GM21576 (cell line): ENCODE measurements around the gene MACROD1.

Experiments used
- ATAC-seq: cut with Tn5 transposase; IDR thresholded peaks from one replicate; pipeline ENCODE4 v1.9.1; 2021; ENCODE audit warnings: mild to moderate bottlenecking, moderate library complexity; ENCODE audit not compliant: unreplicated experiment

MACROD1 gene

DNA sequence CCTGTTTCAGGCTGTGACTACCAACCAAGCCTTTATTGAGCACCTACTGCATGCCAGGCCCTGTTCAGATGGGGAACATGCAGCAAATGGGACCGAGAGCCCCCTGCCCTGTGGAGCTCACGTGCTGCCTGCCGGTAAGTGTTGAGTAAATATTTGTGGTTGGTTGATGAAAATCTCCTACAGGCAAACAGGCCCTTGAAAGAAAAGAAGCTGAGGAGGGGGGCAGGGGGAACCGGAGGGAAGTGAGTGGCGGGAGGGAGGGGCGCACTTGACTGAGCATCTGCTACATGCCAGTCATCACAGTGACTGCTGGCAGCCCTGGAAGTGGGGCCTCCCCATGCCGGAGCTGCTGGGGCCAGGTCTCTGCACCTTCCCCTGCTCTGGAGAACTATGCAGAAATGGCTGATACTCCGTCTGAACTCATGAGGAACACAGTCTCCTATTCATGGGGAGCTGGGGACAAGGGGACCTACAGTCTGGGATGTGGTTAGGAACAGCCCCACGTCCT, 34.2 kb downstream of the MACROD1 start:
- no peak for ATAC-seq

DNA sequence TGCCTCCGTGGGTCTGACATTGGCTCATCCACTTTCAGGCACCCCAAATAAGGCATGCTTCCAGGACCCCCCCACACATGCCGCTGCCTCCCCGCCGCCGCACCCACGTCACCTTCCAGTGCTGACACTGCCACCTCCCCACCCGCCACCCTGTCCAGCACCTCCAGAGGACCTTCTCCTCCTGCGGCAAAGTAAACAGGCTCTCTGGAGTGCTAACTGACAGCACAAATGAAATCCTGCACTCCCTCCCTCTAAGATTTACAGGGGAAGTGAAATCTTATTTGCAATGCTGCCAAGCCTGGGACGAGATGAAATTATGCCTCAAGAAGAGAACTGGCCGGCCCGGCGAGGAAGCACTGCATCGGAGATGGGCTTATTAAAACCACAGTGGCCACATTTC, 35.3 kb downstream of the MACROD1 start:
- no peak for ATAC-seq

DNA sequence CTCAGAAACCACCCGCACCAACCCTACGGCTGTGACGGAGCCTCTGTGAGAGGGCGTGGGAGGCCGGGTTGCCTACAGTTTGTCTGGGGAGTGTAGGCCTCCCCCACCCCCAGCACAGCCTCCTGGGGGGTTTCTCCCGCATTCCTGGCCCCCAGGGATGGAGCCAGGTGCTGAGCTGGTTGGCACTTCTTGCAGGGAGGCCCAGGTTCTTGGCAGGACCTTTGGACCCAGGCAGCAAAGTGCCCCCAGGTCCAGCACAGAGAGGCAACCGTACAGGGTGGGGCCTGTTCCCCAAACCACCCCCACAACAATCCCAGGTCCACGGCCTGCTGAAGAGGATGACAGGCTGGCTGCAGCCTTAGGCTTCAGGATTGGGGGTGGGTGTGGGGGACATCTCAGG, 36.5 kb downstream of the MACROD1 start:
- no peak for ATAC-seq

DNA sequence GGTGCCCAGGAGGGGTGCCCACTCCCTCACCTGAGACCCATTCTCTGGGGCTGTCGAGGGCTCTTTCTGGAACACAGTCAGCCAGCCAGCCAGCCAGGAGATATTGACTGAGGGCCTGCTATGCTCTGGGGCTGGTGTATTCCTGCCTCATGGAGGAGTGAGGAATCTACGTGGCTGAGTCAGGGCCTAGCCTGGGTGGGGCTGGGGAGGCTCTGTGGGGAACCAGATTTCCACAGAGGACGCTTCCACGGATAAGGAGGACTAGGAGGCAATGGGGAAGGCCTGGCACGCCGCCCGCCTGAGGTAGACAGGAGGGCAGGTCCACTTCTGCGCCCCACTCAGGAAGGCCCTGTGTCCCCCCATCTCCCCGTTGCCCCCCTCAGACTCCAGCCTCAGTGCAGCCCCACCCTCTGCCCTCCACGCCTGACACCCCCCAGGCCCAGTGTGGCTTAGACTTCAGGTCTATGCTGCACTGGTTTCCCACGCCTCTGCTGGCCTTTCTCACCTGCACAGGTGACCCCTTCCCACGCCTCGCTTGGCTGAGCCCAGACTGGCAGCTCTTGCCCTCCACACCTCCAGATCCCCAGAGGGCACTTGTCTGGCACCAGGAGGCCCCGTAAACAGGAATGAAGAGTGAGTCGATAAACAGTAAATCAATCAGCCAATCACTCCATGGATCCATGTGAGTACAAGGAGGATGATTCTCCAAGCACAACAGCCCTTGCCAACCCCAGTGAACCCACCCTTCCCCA, 37.5 kb downstream of the MACROD1 start:
- no peak for ATAC-seq

DNA sequence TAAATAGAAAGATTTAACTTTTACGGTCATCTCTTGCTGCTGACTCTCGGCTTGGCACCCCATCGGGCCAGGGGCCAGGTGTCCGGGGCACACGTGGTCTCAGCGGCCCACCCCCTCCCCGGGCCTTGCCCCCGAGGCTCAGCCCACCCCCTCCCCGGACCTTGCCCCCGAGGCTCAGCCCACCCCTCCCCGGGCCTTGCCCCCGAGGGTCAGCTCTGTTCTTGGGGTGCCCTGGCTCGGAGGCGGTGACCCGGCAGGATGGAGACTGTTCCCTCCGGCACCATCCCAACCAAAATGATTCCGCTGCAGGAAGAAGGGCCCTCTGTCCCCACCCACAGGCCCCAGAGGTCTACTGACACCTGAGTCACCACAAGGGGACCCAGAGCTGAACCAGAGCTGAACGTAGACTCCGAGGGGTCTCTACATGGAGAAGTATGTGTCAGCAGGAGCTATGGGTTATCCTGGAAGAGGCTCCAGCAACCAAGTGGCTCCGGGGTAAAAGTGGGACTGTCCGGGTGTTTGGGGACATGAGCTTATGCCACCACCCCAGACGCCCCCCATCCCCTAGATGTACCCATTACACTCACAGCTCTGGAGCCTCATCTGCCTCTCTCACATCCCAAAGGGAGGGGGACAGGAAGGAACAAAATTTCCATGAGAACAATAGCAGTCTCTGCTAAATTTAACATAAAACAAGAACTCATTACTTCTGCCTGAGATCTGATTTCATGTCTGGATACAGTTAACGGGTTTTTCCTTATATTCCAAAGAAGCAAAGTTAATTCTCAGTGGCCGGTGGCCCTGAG, 38.4 kb downstream of the MACROD1 start:
- ATAC-seq: no peak

DNA sequence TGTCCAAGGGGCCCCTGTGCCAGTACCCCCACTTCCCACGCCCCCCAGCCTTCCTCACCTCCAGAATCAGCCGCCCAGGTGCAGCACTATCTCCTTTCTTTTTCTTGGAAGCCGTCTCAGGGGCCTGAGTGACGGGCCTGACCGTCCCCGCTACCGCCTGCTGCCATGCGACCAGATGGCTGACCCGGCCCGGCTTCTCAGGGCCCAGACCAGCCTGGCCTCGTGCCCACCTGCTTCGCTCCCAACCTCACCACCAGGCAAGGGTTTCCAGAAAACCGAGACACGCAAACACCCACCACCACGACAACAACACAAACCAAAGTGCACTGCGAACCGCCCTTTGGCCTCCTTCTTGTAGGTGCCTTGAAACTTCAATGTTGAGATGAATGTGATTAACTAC, 39.1 kb downstream of the MACROD1 start:
- ATAC-seq: no peak

DNA sequence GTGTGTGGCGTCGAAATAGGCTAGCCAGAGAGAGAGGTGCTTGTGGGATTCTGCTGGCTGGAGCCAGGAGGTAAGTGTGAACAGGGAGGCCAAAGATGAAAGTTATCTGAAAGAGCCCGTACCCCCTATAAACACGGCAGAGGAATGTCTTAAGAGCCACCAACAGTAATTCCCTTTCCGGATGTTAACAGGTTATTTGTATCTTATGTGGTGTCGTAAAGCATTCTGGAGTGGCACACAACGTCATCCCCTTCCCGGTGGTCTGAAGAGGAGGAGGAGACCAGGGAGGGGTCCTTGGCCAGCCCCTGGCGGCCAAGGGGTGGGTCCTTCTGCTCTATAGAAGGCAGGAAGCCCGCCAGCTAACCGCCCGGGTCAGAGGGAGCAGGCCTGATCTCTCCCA, 39.5 kb downstream of the MACROD1 start:
- no peak for ATAC-seq

DNA sequence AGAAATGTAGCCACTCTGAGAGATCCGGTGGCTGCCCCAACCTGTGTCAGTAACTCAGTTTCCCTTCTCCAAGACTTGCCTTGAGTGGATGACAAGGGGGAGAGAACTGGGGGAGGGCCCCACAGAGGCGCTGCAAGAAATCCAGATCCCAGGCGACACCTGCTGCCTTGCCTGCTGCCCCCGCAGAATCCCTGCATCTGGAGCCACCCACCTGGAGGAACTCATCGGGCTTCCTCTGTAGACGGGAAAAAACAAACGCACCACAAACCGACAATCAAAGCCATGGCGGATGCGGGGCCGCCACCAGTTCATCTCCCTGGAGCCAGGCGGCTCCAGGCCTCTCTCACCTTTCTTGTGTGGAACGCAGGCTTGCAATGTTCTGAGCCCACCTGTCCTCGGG, 40.2 kb downstream of the MACROD1 start:
- ATAC-seq: no peak

DNA sequence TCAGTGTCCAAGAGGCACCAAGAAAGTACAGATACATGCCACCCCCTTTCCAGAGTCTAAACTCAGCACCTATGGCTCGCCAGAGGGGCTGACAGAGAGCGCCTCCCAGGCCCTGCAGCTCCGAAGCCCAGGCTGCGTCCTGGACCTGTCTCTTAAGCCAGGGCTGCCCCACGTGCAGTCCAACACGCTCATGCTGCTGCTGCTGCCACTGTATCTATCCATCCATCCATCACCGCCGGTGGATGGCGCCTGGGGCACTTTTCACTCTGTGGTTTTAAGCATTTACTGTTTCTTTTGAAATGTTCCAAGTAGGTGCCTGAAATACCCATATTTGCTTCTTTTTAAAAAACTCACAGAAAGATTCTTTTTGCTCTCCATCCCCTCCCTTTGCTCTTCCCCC, 41.8 kb downstream of the MACROD1 start:
- ATAC-seq: no peak

DNA sequence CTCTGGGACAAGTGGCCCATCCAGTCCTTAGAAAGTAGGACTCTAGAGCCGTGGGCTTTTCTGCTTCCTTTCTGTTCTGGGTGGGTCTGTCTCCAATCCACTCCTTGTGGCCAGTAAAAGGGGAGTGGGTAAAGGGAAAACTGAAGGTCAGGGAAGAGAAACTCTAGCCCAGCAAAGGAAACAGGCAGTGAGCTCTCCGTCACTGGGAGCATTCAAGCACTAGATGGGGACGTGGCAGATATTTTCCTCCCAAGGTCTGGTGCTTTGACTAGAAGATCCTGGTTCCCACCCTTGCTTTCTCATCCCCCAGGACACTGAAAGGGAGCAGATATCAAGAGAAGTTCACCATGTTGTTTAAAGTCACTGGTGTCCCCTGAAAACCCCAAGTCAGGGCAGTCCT, 42.2 kb downstream of the MACROD1 start:
- no peak for ATAC-seq

DNA sequence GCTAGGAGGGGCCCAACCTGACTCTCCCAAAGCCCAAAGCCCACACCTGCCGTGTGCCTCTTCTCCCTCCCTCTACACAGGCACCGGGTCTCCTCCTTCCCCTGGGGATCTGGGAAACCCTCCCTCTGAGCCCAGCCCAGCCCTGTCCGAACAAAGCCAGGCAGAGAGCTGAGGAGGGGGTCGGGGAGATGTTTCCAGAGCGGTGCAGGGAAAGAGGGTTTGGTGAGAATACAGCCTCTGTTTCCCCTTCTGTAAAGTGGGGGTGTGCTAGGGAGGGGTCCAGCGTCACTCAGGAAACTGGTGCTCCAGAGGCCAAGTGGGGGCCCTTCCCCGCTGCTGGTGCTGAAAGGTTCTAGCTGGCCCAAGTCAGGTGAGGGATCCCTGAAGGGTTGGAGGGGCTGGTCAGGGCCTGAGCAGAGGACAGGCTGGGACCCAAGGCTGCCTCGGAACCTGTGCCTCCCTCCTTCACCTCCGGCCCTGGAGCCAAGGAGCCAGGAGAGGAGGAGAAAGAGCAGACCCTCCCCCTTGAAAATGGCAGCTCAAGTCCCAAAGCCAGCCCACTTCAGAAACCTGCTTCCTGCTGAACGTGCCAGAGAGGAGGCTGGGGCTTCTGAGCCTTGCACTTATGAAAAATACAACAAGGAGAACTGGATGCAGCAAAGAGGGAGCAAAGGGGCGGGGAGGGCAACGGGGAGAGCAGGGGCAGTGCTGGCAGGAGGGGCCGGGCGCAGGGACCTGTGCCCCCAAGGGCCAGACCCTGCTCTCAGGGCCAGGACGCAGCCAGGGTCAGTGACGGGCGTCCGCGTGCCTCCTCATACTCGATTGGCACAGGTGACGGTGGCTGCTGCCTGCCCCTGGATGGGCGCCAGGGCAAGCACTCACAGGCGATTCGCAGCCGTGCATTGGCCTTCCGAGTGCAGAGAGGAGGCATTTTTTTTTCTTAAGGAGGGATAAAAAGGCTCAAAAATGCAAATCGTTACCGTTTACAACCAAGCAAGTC, 43.2 kb downstream of the MACROD1 start:
- ATAC-seq: no peak

DNA sequence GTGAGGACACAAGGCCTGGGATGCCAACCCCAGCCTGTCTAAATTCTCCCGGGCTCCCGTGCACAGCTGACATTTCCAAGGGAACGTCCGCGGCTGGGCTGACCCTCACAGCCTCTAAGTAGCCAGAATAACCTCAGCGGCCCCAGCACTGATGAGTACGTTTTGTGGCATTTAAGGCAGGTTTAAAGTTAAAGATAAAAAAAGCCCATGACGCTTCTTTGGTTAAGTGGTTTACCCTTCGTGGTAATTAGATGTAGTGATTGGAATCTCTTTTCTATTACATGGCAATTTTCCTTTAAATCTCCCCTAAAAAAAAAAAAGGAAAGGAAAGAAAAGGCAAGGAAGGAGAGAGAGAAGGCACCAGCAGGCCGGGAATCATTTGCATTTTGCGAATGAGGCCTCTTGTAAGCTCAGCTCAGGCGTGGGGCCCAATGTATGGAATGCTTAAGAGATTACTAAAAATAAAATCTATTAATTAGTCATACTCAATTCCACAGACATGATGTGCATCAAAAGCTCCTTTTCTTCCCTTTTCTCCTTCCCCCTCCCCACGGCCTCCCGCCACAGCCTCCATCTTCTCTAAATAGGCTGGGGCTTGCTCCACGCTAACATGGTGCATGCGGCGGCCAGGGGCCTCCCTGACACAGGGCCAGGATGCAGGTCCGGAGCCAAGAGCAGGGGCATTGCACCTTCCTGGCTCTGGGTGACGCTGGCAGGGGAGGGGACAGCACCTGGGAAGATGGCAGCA, 44.1 kb downstream of the MACROD1 start:
- ATAC-seq: no peak

DNA sequence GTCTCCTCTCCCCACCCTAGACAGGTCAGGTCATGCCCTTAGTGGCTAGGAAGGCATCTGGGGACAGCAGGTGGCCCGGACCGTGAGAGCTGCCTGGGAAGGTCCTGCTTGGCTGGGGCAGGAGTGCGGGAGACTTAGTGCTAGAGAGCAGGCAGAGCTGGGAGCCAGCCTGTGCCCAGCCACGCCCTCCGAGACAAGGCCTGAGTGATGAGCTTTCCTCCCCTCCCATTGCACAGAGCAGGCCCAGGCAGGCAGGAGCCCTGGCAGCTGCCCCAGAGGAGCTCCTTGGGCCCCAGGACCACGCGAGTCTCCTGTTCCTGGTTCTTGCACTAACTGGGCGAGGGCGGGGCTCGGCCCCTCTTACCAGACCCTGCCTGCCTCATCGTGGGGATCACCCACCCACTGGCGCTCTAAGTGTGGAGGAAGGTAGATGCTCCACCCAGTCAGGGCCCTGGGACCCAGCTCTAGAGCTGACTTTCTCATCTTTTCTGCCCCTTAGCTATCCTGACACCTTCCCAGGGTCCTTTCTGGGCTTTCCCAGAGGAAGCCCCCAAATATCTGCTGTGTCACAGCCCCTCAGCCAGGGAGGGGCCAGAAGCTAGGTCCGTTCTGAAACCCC, 44.9 kb downstream of the MACROD1 start:
- ATAC-seq: no peak

DNA sequence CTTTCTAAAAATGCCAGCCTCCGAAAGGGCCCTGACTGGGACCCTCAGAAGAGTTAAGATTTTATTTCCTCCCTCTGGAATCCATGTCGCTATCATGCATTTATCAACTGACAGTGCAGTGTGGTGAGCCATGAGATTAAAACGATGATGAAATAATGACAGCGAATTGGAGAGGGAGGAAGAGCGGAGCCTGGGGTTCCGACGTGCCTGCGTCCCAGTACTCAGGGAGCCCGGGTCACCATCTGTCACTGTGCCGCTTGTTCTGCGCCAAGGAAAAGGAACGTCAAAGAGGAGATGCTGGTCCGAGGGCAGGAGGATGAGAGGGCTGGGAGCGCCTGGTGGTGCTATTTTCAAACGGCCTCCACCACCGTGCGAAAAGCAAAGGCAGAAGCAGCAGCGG, 46.2 kb downstream of the MACROD1 start:
- no peak for ATAC-seq

DNA sequence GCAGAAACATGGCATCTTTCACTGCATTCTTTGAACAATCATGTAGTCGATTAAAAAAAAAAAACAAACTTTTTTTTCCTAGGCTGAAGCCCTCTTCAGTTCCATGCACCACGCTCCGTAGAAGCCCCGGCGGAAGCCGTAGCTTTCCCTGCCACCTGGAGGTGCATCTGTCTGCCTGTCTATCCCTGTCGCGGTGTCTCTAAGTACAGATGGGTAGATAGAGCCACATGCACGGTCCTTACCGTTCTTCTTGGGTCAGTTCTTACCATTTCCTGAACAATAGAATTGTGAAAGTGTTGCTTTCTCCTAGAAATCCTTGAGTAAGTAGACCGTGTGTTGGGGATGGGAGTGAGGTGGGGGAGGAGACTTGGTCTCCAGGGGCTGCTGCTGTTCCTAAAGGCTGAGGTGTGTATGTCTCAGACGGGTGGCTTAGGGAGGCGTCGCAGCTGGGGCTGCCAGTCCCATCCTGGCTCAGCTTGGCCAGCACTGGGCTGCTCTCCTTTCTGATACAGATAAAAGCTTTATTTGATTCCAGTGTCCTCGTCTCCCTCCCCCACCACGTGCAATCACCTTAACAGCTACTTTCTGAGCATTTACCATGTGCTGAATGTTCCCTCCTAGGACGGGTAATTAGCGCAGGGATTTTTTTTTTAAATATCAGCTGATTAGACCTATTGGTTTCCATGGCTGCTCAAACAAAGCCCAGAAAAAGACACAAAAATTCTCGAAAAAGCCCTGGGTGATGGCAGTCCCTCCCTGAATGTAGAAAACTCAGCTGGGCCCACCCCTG, 46.8 kb downstream of the MACROD1 start:
- no peak for ATAC-seq

DNA sequence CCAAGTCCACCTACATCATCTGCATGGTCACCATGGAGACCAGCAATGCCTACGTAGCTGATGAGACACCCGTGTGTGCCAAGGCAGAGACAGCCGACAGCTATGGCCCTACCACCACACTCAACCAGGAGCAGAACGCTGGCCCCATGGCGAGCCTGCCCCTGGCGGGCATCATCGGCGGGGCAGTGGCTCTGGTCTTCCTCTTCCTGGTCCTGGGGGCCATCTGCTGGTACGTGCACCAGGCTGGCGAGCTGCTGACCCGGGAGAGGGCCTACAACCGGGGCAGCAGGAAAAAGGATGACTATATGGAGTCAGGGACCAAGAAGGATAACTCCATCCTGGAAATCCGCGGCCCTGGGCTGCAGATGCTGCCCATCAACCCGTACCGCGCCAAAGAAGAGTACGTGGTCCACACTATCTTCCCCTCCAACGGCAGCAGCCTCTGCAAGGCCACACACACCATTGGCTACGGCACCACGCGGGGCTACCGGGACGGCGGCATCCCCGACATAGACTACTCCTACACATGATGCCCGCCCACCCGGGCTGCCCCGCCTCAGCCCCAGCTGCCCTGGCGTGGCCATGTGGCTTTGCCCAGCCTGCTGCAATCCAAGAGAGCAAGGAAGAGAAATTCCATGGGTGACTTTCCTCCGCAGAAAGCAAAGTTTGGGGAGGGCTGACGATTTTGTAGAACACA, 48.0 kb downstream of the MACROD1 start:
- ATAC-seq: no peak

DNA sequence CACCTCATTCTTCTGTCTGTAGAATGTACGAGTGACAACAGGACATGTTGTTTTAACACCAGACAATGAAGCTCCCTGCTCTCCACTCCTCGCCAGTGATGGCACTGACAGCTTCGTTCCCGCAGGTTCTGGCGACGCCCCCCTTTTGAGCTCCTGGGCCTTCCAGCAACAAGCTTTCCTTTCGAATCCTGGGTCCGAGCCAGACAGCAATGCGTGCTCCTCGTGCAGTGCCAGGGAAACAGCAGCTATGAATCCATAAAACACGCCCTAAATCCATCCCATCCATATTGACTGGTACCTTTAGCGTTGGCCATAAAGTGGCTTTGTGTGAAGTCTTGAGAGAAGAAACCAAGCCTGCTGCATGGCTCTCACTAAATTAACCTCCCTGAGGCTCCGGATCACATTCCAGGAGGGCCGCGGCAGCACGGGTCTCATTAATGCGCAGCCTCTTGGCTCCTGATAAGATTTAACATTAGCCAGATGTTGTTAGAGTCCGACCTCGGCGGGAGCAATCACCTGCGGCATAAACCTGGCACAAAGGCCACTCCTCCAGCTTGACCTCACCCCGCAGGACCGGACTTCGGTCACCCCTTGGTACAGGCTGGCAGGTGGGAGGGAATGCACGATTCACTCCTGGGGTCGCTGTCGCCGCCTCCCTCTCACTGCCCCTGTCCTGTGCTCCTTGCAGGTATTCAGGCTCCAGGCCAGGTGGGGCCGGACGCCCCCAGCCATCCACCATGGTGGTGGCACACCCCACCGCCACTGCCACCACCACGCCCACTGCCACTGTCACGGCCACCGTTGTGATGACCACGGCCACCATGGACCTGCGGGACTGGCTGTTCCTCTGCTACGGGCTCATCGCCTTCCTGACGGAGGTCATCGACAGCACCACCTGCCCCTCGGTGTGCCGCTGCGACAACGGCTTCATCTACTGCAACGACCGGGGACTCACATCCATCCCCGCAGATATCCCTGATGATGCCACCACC, 50.1 kb downstream of the MACROD1 start:
- no peak for ATAC-seq
